Natural killer cell (primary cell): ENCODE measurements around the gene BLACAT1. TPM values are rescaled to one million over a fixed set of nuclear protein-coding genes. Genes with fewer than 3 reads are reported as not detected.

Source experiments
- ATAC-seq, 3 donors: fragments of 150-1000 bp in 2 of 3; fragments of 200-7000 bp in 1 of 3; cut with Tn5 transposase; 1 replicate in 1 of 3; 2 replicates in 2 of 3; pipeline ENCODE4 v1.10.0; 2021; ENCODE audit warnings: mild to moderate bottlenecking in 2 of 3, moderate library complexity in 2 of 3
- DNase-seq, 2 donors: peaks; one replicate each; pipeline versions ENCODE4 v3.0.0 to v3.0.0-alpha.2; 2013 to 2021; ENCODE audit warnings: mixed read lengths in 1 of 2
- H3K27ac ChIP-seq: one replicate; pipeline ENCODE4 v1.5.1; 2013; ENCODE audit warnings: mild to moderate bottlenecking, low read length
- H3K27me3 ChIP-seq: one replicate; pipeline ENCODE4 v1.6.1; 2013; ENCODE audit warnings: low read length; ENCODE audit not compliant: control insufficient read depth, insufficient read depth
- H3K36me3 ChIP-seq: one replicate; pipeline ENCODE4 v1.6.1; 2013; ENCODE audit warnings: low read length; ENCODE audit not compliant: control insufficient read depth, insufficient read depth
- H3K4me1 ChIP-seq: one replicate; pipeline ENCODE4 v1.6.1; 2013; ENCODE audit warnings: low read length; ENCODE audit not compliant: control insufficient read depth, insufficient read depth
- H3K4me3 ChIP-seq: one replicate; pipeline ENCODE4 v1.5.1; 2013; ENCODE audit warnings: low read length
- H3K9me3 ChIP-seq: one replicate; pipeline ENCODE4 v1.6.1; 2013; ENCODE audit warnings: low read length; ENCODE audit not compliant: control insufficient read depth, insufficient read depth
- H3K27ac Mint-ChIP-seq, 2 donors: one replicate each; pipeline ENCODE4 v1.8.0; 2022; ENCODE audit warnings: mild to moderate bottlenecking in 2 of 2, mixed read lengths in 2 of 2, moderate library complexity in 1 of 2
- H3K27me3 Mint-ChIP-seq, 2 donors: one replicate each; pipeline ENCODE4 v1.8.0; 2022; ENCODE audit warnings: low read depth in 2 of 2, mixed read lengths in 2 of 2
- H3K36me3 Mint-ChIP-seq: one replicate; pipeline ENCODE4 v1.8.0; 2022; ENCODE audit warnings: mixed read lengths
- H3K4me1 Mint-ChIP-seq, 2 donors: one replicate each; pipeline ENCODE4 v1.8.0; 2022; ENCODE audit warnings: mixed read lengths in 2 of 2
- H3K4me3 Mint-ChIP-seq: one replicate; pipeline ENCODE4 v1.8.0; 2022; ENCODE audit warnings: mild to moderate bottlenecking, moderate library complexity, mixed read lengths
- H3K9me3 Mint-ChIP-seq, 2 donors: one replicate each; pipeline ENCODE4 v1.8.0; 2022; ENCODE audit warnings: mixed read lengths in 2 of 2
- CTCF ChIP-seq: fragments of 200-600 bp; IDR thresholded peaks from one replicate; pipeline ENCODE4 v1.8.0; 2022; ENCODE audit warnings: antibody characterized with exemption
- WGBS: methylation state at CpG from one replicate; pipeline ENCODE4 v1.1.7; 2013; ENCODE audit warnings: missing lambda C conversion rate; ENCODE audit not compliant: insufficient coverage; 5-methylcytosine and 5-hydroxymethylcytosine counted together
- intact Hi-C: fragments of 100-400 bp; cut with micrococcal nuclease; formaldehyde crosslinking; loops from one replicate; pipeline ENCODE4 v1.14.2; 2022
- total RNA-seq, 4 donors: library from RNA; stranded (reverse); fragments of 120-200 nt in 1 of 4; gene quantifications; one replicate each; pipeline versions ENCODE4 v1.2.3 to v1.2.4, GENCODE V29; 2013 to 2022

Gene BLACAT1
- total RNA-seq, 3 donors from 2014 or later (not counting 1 experiment from before 2014, with no cell fraction given): 0.09 to 0.13 TPM; not detected in 1

GRCh38 chr1:205477759-205478247 lies 22.0 kb upstream of the BLACAT1 start:
- Mint-ChIP-seq H3K27me3 (peaks cover 10 to 16% of the 10 kb centered on the region in 2 donors), H3K9me3 (peaks cover 0 to 3% of the 10 kb centered on the region in 2 donors), H3K4me3 (no peak overlapping the region), H3K36me3 (no peaks in the 10 kb centered on the region), H3K4me1 (peaks cover 40 to 41% of the 10 kb centered on the region in 2 donors), H3K27ac (no peak overlapping the region)
- peaks cover 5% of the 10 kb centered on the region for H3K9me3 ChIP-seq
- no peaks in the 10 kb centered on the region for H3K36me3 ChIP-seq
- peaks cover 59% of the 10 kb centered on the region for H3K4me1 ChIP-seq
- intact Hi-C loops: no loop called here
- TF ChIP-seq CTCF: no peak
- WGBS: 87% methylated on average over 12 of the region's 12 CpGs
- H3K27me3 ChIP-seq: no peaks in the 10 kb centered on the region
- H3K27ac ChIP-seq: no peak overlapping the region
- ATAC-seq (no peak), DNase-seq (no peak)
- no peak overlapping the region for H3K4me3 ChIP-seq

GRCh38 chr1:205477121-205477758 lies 21.4 kb upstream of the BLACAT1 start:
- Mint-ChIP-seq H3K27ac (no peak overlapping the region), H3K4me3 (no peak overlapping the region), H3K4me1 (peaks cover 40 to 43% of the 10 kb centered on the region in 2 donors), H3K9me3 (peaks cover 0 to 3% of the 10 kb centered on the region in 2 donors), H3K27me3 (peaks cover 16 to 20% of the 10 kb centered on the region in 2 donors), H3K36me3 (no peaks in the 10 kb centered on the region)
- H3K36me3 ChIP-seq: no peaks in the 10 kb centered on the region
- H3K27me3 ChIP-seq: no peaks in the 10 kb centered on the region
- H3K4me1 ChIP-seq: peaks cover 58% of the 10 kb centered on the region
- no peak overlapping the region for H3K4me3 ChIP-seq
- no peak overlapping the region for H3K27ac ChIP-seq
- 70% methylated on average over 6 of the region's 6 CpGs for WGBS
- peaks cover 5% of the 10 kb centered on the region for H3K9me3 ChIP-seq
- DNase-seq (no peak), ATAC-seq (no peak)
- TF ChIP-seq CTCF: no peak
- intact Hi-C loops: no loop called here

- Histone ChIP-seq H3K9me3 (peaks cover 5% of the 10 kb centered on the region), H3K27ac (no peak overlapping the region), H3K36me3 (no peaks in the 10 kb centered on the region), H3K27me3 (no peaks in the 10 kb centered on the region), H3K4me1 (peaks cover 52% of the 10 kb centered on the region), H3K4me3 (no peak overlapping the region)
- Mint-ChIP-seq H3K36me3 (no peaks in the 10 kb centered on the region), H3K27ac (no peak overlapping the region), H3K27me3 (peaks cover 22 to 26% of the 10 kb centered on the region in 2 donors), H3K4me3 (no peak overlapping the region), H3K9me3 (peaks cover 0 to 3% of the 10 kb centered on the region in 2 donors), H3K4me1 (peaks cover 35 to 38% of the 10 kb centered on the region in 2 donors)
- ATAC-seq (no peak), DNase-seq (no peak)
- no peak for TF ChIP-seq CTCF
- intact Hi-C loops: no loop called here
- WGBS: 94% methylated on average over 4 of the region's 4 CpGs
Measured at GRCh38 chr1:205476648-205477047, 20.8 kb upstream of the BLACAT1 start.
